B cell (primary cell): Measurements from ENCODE around the gene FCN2. TPM values are rescaled to one million over a fixed set of nuclear protein-coding genes. Genes with fewer than 3 reads are reported as not detected.

Experiments used
- ATAC-seq: fragments of 200-7000 bp; cut with Tn5 transposase; one replicate; pipeline ENCODE4 v1.10.0; 2021; ENCODE audit warnings: low read depth, mild to moderate bottlenecking, moderate number of reproducible peaks, moderate library complexity
- CTCF ChIA-PET: fragments of 350-600 bp; sonication (Branson Sonifier 250); formaldehyde crosslinking; loops from one replicate; lab custom pipeline; 2021; ENCODE audit warnings: antibody characterized with exemption, inconsistent platforms; lab: Charles Lee
- POLR2A ChIA-PET: fragments of 350-600 bp; sonication (Branson Sonifier 250); formaldehyde crosslinking; loops from one replicate; lab custom pipeline; 2021; ENCODE audit warnings: antibody characterized with exemption; lab: Charles Lee
- DNase-seq: peaks from one replicate; pipeline ENCODE4 v3.0.0; 2013
- H2AFZ ChIP-seq: 2 replicates; pipeline ENCODE4 v1.6.1; 2012; ENCODE audit warnings: mild to moderate bottlenecking, low read depth, low read length; ENCODE audit not compliant: insufficient read depth, poor library complexity, severe bottlenecking
- H3K27ac ChIP-seq, 2 donors: 1 replicate in 1 of 2; 2 replicates in 1 of 2; pipeline ENCODE4 v1.5.1; 2012 to 2013; ENCODE audit warnings: low read length in 2 of 2, mild to moderate bottlenecking in 2 of 2, moderate library complexity in 1 of 2
- H3K27me3 ChIP-seq, 4 experiments: fragments of 200-600 bp in 1 of 4; sonication (generic) in 1 of 4; replicated peaks in 1 of 4; 1 replicate in 2 of 4; 2 replicates in 2 of 4; pipeline versions ENCODE4 v1.6.1 to v1.7.0; 2013 to 2016; ENCODE audit warnings: low read length in 3 of 4, mild to moderate bottlenecking in 2 of 4, mixed read lengths in 1 of 4, moderate library complexity in 1 of 4; ENCODE audit not compliant: insufficient read depth in 4 of 4, control insufficient read depth in 3 of 4; ENCODE audit errors: control extremely low read depth in 1 of 4
- H3K36me3 ChIP-seq, 2 experiments: replicated peaks in 1 of 2; 1 replicate in 1 of 2; 2 replicates in 1 of 2; pipeline versions ENCODE4 v1.6.1 to v1.7.1; 2013; ENCODE audit warnings: low read length in 1 of 2; ENCODE audit not compliant: insufficient read depth in 2 of 2, control insufficient read depth in 1 of 2; ENCODE audit errors: control extremely low read depth in 1 of 2, extremely low read depth in 1 of 2
- H3K4me1 ChIP-seq, 2 donors: fragments of 200-600 bp in 1 of 2; sonication (generic) in 1 of 2; 1 replicate in 1 of 2; 2 replicates in 1 of 2; pipeline versions ENCODE4 v1.5.1 to v1.6.1; 2013 to 2017; ENCODE audit warnings: low read length in 2 of 2; ENCODE audit not compliant: control insufficient read depth in 2 of 2, insufficient read depth in 2 of 2
- H3K4me2 ChIP-seq: replicated peaks from 2 replicates; pipeline ENCODE3; 2012; ENCODE audit warnings: mild to moderate bottlenecking, low read depth, low read length; ENCODE audit not compliant: poor library complexity, severe bottlenecking
- H3K4me3 ChIP-seq, 5 experiments: fragments of 200-600 bp in 1 of 5; sonication (generic) in 1 of 5; 1 replicate in 3 of 5; 2 replicates in 2 of 5; pipeline versions ENCODE4 v1.5.1 to v1.7.0; 2011 to 2016; ENCODE audit warnings: low read length in 4 of 5, mild to moderate bottlenecking in 4 of 5, low read depth in 2 of 5, control low read depth in 1 of 5, moderate library complexity in 1 of 5; ENCODE audit not compliant: insufficient read depth in 1 of 5; ENCODE audit errors: control extremely low read depth in 1 of 5, extremely low read depth in 1 of 5
- H3K79me2 ChIP-seq: fragments of 200-600 bp; sonication (generic); one replicate; pipeline ENCODE4 v1.6.0; 2016; ENCODE audit warnings: low read length; ENCODE audit not compliant: control insufficient read depth, insufficient read depth
- H3K9ac ChIP-seq: fragments of 200-600 bp; sonication (generic); 2 replicates; pipeline ENCODE4 v1.6.1; 2017; ENCODE audit warnings: mild to moderate bottlenecking, low read length, moderate library complexity
- H3K9me3 ChIP-seq, 3 donors: one replicate each; pipeline versions ENCODE4 v1.6.1 to v1.7.1; 2013; ENCODE audit warnings: low read length in 2 of 3; ENCODE audit not compliant: control insufficient read depth in 2 of 3, insufficient read depth in 1 of 3; ENCODE audit errors: control extremely low read depth in 1 of 3
- H4K20me1 ChIP-seq: 2 replicates; pipeline ENCODE4 v1.6.0; 2012; ENCODE audit warnings: mild to moderate bottlenecking, low read length; ENCODE audit not compliant: insufficient read depth, control insufficient read depth, poor library complexity, severe bottlenecking
- H3K27ac Mint-ChIP-seq: one replicate; pipeline ENCODE4 v1.8.0; 2021; ENCODE audit warnings: mixed read lengths
- H3K27me3 Mint-ChIP-seq: one replicate; pipeline ENCODE4 v1.8.0; 2021; ENCODE audit warnings: mixed read lengths
- H3K4me1 Mint-ChIP-seq: one replicate; pipeline ENCODE4 v1.8.0; 2021; ENCODE audit warnings: mixed read lengths
- H3K4me3 Mint-ChIP-seq: one replicate; pipeline ENCODE4 v1.8.0; 2021; ENCODE audit warnings: mixed read lengths
- H3K9me3 Mint-ChIP-seq: one replicate; pipeline ENCODE4 v1.8.0; 2022; ENCODE audit warnings: mixed read lengths; ENCODE audit not compliant: insufficient read depth
- CTCF ChIP-seq: fragments of 200-600 bp; IDR thresholded peaks from one replicate; pipeline ENCODE4 v1.8.0; 2022; ENCODE audit warnings: antibody characterized with exemption, mild to moderate bottlenecking
- EZH2 ChIP-seq: IDR thresholded peaks from 2 replicates; pipeline ENCODE4 v1.6.1; 2012; ENCODE audit warnings: borderline replicate concordance, low read depth, mild to moderate bottlenecking, moderate library complexity, low read length; ENCODE audit not compliant: insufficient read depth, poor library complexity, severe bottlenecking
- WGBS: methylation state at CpG from one replicate; pipeline ENCODE4 v1.1.5; 2013; ENCODE audit warnings: missing lambda C conversion rate; ENCODE audit not compliant: insufficient coverage; 5-methylcytosine and 5-hydroxymethylcytosine counted together
- intact Hi-C: fragments of 100-400 bp; cut with micrococcal nuclease; formaldehyde crosslinking; loops from one replicate; pipeline ENCODE4 v1.10.0; 2022
- polyA plus RNA-seq: library from polyadenylated mRNA; depleted of rRNA; stranded (reverse); fragments of >200 nt; gene quantifications from 2 replicates; pipeline ENCODE4 v1.2.3, GENCODE V29; 2012
- total RNA-seq, 2 donors: library from RNA; stranded (reverse); fragments of 120-200 nt in 1 of 2; gene quantifications; 1 replicate in 1 of 2; 2 replicates in 1 of 2; pipeline versions ENCODE4 v1.2.3 to v1.2.4, GENCODE V29; 2013 to 2022

The FCN2 gene
- total and polyA plus RNA-seq, 2 donors (not counting 1 experiment from before 2014, with no cell fraction given) = not detected

GRCh38 chr9:134870301-134870694 lies 10.3 kb upstream of the FCN2 start:
- H3K4me2 ChIP-seq = no peak overlapping the region
- H3K9me3 ChIP-seq = peaks cover 2 to 45% (median 14%) of the 10 kb centered on the region in 3 donors
- intact Hi-C loops = no loop called here
- DNase-seq = no peak
- TF ChIP-seq EZH2 (no peak), CTCF (no peak)
- peaks cover 14% of the 10 kb centered on the region for H3K27me3 Mint-ChIP-seq
- no peak overlapping the region for H3K9ac ChIP-seq
- no peak overlapping the region for H3K27ac Mint-ChIP-seq
- peaks cover 22% of the 10 kb centered on the region for H3K4me1 Mint-ChIP-seq
- ATAC-seq = no peak
- H2AFZ ChIP-seq = no peak overlapping the region
- POLR2A ChIA-PET = no interaction called here
- peaks cover 7 to 28% of the 10 kb centered on the region in 2 donors for H3K4me1 ChIP-seq
- H3K9me3 Mint-ChIP-seq = peaks cover 3% of the 10 kb centered on the region
- H3K27ac ChIP-seq = no peak overlapping the region
- no peaks in the 10 kb centered on the region for H4K20me1 ChIP-seq
- no peaks in the 10 kb centered on the region for H3K79me2 ChIP-seq
- no peak overlapping the region for H3K4me3 Mint-ChIP-seq
- no peaks in the 10 kb centered on the region for H3K27me3 ChIP-seq
- H3K36me3 ChIP-seq = no peaks in the 10 kb centered on the region
- H3K4me3 ChIP-seq = no peak overlapping the region
- CTCF ChIA-PET = no interaction called here
- 81% methylated on average over 11 of the region's 11 CpGs for WGBS

GRCh38 chr9:134870746-134871662 lies 9.6 kb upstream of the FCN2 start:
- no peak for TF ChIP-seq EZH2
- no peak for TF ChIP-seq CTCF
- CTCF ChIA-PET = no interaction called here
- no peak overlapping the region for H3K27ac Mint-ChIP-seq
- H3K4me3 ChIP-seq = no peak overlapping the region
- DNase-seq (no peak), ATAC-seq (no peak)
- H3K4me3 Mint-ChIP-seq = no peak overlapping the region
- no peaks in the 10 kb centered on the region for H3K36me3 ChIP-seq
- 92% methylated on average over 13 of the region's 30 CpGs for WGBS
- peaks cover 3% of the 10 kb centered on the region for H3K9me3 Mint-ChIP-seq
- no peak overlapping the region for H3K4me2 ChIP-seq
- no peaks in the 10 kb centered on the region for H3K79me2 ChIP-seq
- no peak overlapping the region for H2AFZ ChIP-seq
- H3K27me3 Mint-ChIP-seq = peaks cover 14% of the 10 kb centered on the region
- no peaks in the 10 kb centered on the region for H3K27me3 ChIP-seq
- no peaks in the 10 kb centered on the region for H4K20me1 ChIP-seq
- H3K27ac ChIP-seq = no peak overlapping the region
- peaks cover 7 to 32% of the 10 kb centered on the region in 2 donors for H3K4me1 ChIP-seq
- peaks cover 2 to 45% (median 14%) of the 10 kb centered on the region in 3 donors for H3K9me3 ChIP-seq
- peaks cover 22% of the 10 kb centered on the region for H3K4me1 Mint-ChIP-seq
- H3K9ac ChIP-seq = no peak overlapping the region
- intact Hi-C loops = no loop called here
- POLR2A ChIA-PET = no interaction called here
